ENCODE results near the gene MYO1C.

MYO1C gene

GRCh38 chr17:1484676-1485422 is 7.6 kb downstream of the MYO1C start:
- DNase-seq (ENCODE audit: low spot score), result peak; percentile 56

- no peak for DNase-seq (ENCODE audit: low spot score)
These were observed 8.4 kb downstream of the MYO1C start for GRCh38 chr17:1484060-1484535.

- DNase-seq (ENCODE audit: low spot score), result no peak
These were observed 9.8 kb downstream of the MYO1C start for GRCh38 chr17:1482680-1483079.

- DNase-seq (ENCODE audit: low spot score), result no peak
These were observed 10.8 kb downstream of the MYO1C start for GRCh38 chr17:1481736-1482135.

- DNase-seq (ENCODE audit: low spot score), result peak; percentile 53
These were observed 11.6 kb downstream of the MYO1C start for GRCh38 chr17:1480747-1481465.

GRCh38 chr17:1478418-1478817 is 14.1 kb downstream of the MYO1C start:
- no peak for DNase-seq (ENCODE audit: low spot score)

GRCh38 chr17:1475321-1475854 is 17.1 kb downstream of the MYO1C start:
- no peak for DNase-seq (ENCODE audit: low spot score)

- DNase-seq (ENCODE audit: low spot score), result no peak
These were observed 17.9 kb downstream of the MYO1C start for GRCh38 chr17:1474402-1475189.

- no peak for DNase-seq (ENCODE audit: low spot score)
These were observed 18.6 kb downstream of the MYO1C start for GRCh38 chr17:1473841-1474240.

- no peak for DNase-seq (ENCODE audit: low spot score)
These were observed 19.3 kb downstream of the MYO1C start for GRCh38 chr17:1473170-1473569.

GRCh38 chr17:1471911-1472821 is 20.3 kb downstream of the MYO1C start:
- no peak for DNase-seq (ENCODE audit: low spot score)

GRCh38 chr17:1471490-1471889 is 21.0 kb downstream of the MYO1C start:
- DNase-seq (ENCODE audit: low spot score), result no peak

- no peak for DNase-seq (ENCODE audit: low spot score)
These were observed 21.6 kb downstream of the MYO1C start for GRCh38 chr17:1470755-1471462.

- DNase-seq (ENCODE audit: low spot score), result no peak
These were observed 22.3 kb downstream of the MYO1C start for GRCh38 chr17:1470071-1470754.

- no peak for DNase-seq (ENCODE audit: low spot score)
These were observed 23.1 kb downstream of the MYO1C start for GRCh38 chr17:1469231-1469852.

GRCh38 chr17:1467898-1468492 is 24.5 kb downstream of the MYO1C start:
- no peak for DNase-seq (ENCODE audit: low spot score)

- DNase-seq (ENCODE audit: low spot score), result no peak
These were observed 25.2 kb downstream of the MYO1C start for GRCh38 chr17:1467258-1467657.

GRCh38 chr17:1464186-1464585 is 28.3 kb downstream of the MYO1C start:
- no peak for DNase-seq (ENCODE audit: low spot score)

Data from AG20443 (cell line).